Measurements from ENCODE around the gene NKTR.

DNA sequence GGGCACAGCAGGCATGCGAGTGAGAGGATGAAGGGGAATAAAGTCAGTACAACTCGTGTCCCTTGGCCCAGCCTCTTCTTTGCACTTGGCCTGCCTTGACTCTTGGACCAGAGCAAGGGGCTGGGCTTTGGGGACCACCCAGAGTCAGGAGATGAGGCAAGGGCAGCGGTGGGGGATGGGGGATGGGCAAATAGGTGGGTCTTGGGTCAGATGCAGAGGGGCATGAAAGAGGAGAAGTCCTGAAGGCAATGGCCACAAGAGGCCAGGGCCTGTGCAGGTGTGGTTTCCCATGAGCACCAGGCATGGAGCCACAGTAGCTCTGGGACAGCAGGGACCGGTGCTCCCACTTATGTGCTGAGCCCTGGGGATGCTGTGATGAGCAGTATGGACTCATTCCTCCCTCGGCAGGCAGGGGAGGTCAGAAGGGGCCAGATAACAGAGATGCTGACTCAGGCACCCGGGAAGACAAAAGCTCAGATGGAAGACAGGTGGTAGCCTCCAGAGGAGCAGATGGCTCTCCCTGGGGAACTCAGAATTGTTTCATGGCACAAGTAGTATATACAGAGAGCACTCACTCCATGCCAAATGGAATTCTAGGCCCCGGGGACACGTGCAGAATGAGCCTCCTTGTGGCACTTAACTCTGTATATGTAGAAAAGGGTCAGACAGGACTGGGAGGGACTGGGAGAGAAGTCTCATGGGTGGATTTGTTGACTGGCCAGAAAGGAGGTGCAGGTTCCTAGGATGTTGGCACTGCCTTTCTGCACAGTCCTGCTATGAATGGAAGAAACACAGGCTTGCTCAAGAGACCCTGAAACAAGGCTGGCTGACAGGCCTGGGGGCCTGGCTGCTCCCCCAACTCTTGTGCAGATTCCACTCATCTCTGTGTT, 67.3 kb downstream of the NKTR start:
- TF ChIP-seq EP300 (IDR thresholded peaks at IDR 0.05), result no peak
- TF ChIP-seq, protein P1, sequence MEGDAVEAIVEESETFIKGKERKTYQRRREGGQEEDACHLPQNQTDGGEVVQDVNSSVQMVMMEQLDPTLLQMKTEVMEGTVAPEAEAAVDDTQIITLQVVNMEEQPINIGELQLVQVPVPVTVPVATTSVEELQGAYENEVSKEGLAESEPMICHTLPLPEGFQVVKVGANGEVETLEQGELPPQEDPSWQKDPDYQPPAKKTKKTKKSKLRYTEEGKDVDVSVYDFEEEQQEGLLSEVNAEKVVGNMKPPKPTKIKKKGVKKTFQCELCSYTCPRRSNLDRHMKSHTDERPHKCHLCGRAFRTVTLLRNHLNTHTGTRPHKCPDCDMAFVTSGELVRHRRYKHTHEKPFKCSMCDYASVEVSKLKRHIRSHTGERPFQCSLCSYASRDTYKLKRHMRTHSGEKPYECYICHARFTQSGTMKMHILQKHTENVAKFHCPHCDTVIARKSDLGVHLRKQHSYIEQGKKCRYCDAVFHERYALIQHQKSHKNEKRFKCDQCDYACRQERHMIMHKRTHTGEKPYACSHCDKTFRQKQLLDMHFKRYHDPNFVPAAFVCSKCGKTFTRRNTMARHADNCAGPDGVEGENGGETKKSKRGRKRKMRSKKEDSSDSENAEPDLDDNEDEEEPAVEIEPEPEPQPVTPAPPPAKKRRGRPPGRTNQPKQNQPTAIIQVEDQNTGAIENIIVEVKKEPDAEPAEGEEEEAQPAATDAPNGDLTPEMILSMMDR (IDR thresholded peaks at IDR 0.05), result no peak

Measured in suprapubic skin (tissue), 3 donors.